ENCODE results near the gene FOXD4L6.
"Not testable (repeated sequence)": the region's sequence is repeated elsewhere in the genome, so short reads cannot be mapped to it uniquely, and the experiment has no call there.

Gene FOXD4L6

GRCh38 chr9:41119719-41120118 is 8.8 kb downstream of the FOXD4L6 start:
- H3K27ac ChIP-seq (ENCODE audit: low read depth, low read length, severe bottlenecking); H3K4me3 ChIP-seq (ENCODE audit: extremely low read depth, insufficient read depth, low read length, poor library complexity, severe bottlenecking): not testable (repeated sequence)
- WGBS, 2 experiments (ENCODE audit: insufficient coverage in 2 of 2), result no CpG with 5 or more reads among the region's 5 CpGs

GRCh38 chr9:41119311-41119710 is 9.2 kb downstream of the FOXD4L6 start:
- not testable (repeated sequence) for H3K4me1 ChIP-seq (ENCODE audit: control insufficient read depth, insufficient read depth, low read length, poor library complexity, severe bottlenecking); H3K27ac ChIP-seq (ENCODE audit: low read depth, low read length, severe bottlenecking); H3K9me3 ChIP-seq (ENCODE audit: control insufficient read depth, low read length); H3K36me3 ChIP-seq (ENCODE audit: control insufficient read depth, insufficient read depth, low read length); H3K4me3 ChIP-seq (ENCODE audit: extremely low read depth, insufficient read depth, low read length, poor library complexity, severe bottlenecking)
- WGBS, 2 experiments (ENCODE audit: insufficient coverage in 2 of 2), result 53 to 61% methylated on average over 3 to 4 of the region's 7 CpGs

More at GRCh38 chr9:41119719-41120118, 8.8 kb downstream of the FOXD4L6 start:
- H3K36me3 ChIP-seq (ENCODE audit: control insufficient read depth, insufficient read depth, low read length); H3K9me3 ChIP-seq (ENCODE audit: control insufficient read depth, low read length); H3K4me1 ChIP-seq (ENCODE audit: control insufficient read depth, insufficient read depth, low read length, poor library complexity, severe bottlenecking): not testable (repeated sequence)

GRCh38 chr9:41113348-41113747 is 15.1 kb downstream of the FOXD4L6 start:
- not testable (repeated sequence) for H3K9me3 ChIP-seq (ENCODE audit: control insufficient read depth, low read length); H3K27ac ChIP-seq (ENCODE audit: low read depth, low read length, severe bottlenecking); H3K4me3 ChIP-seq (ENCODE audit: extremely low read depth, insufficient read depth, low read length, poor library complexity, severe bottlenecking); H3K4me1 ChIP-seq (ENCODE audit: control insufficient read depth, insufficient read depth, low read length, poor library complexity, severe bottlenecking); H3K36me3 ChIP-seq (ENCODE audit: control insufficient read depth, insufficient read depth, low read length)
- WGBS, 2 experiments (ENCODE audit: insufficient coverage in 2 of 2), result no CpG with 5 or more reads among the region's 14 CpGs

- no CpG with 5 or more reads among the region's 12 CpGs for WGBS, 2 experiments (ENCODE audit: insufficient coverage in 2 of 2)
- not testable (repeated sequence) for H3K9me3 ChIP-seq (ENCODE audit: control insufficient read depth, low read length); H3K36me3 ChIP-seq (ENCODE audit: control insufficient read depth, insufficient read depth, low read length); H3K4me1 ChIP-seq (ENCODE audit: control insufficient read depth, insufficient read depth, low read length, poor library complexity, severe bottlenecking); H3K27ac ChIP-seq (ENCODE audit: low read depth, low read length, severe bottlenecking); H3K4me3 ChIP-seq (ENCODE audit: extremely low read depth, insufficient read depth, low read length, poor library complexity, severe bottlenecking)
Measured at GRCh38 chr9:41111414-41111813, 17.1 kb downstream of the FOXD4L6 start.

- not testable (repeated sequence) for H3K4me3 ChIP-seq (ENCODE audit: extremely low read depth, insufficient read depth, low read length, poor library complexity, severe bottlenecking); H3K27ac ChIP-seq (ENCODE audit: low read depth, low read length, severe bottlenecking); H3K36me3 ChIP-seq (ENCODE audit: control insufficient read depth, insufficient read depth, low read length); H3K4me1 ChIP-seq (ENCODE audit: control insufficient read depth, insufficient read depth, low read length, poor library complexity, severe bottlenecking); H3K9me3 ChIP-seq (ENCODE audit: control insufficient read depth, low read length)
- WGBS, 2 experiments (ENCODE audit: insufficient coverage in 2 of 2), result 25 to 30% methylated on average over 3 of the region's 10 CpGs
Measured at GRCh38 chr9:41110913-41111312, 17.6 kb downstream of the FOXD4L6 start.

- not testable (repeated sequence) for H3K36me3 ChIP-seq (ENCODE audit: control insufficient read depth, insufficient read depth, low read length); H3K4me3 ChIP-seq (ENCODE audit: extremely low read depth, insufficient read depth, low read length, poor library complexity, severe bottlenecking); H3K4me1 ChIP-seq (ENCODE audit: control insufficient read depth, insufficient read depth, low read length, poor library complexity, severe bottlenecking); H3K27ac ChIP-seq (ENCODE audit: low read depth, low read length, severe bottlenecking); H3K9me3 ChIP-seq (ENCODE audit: control insufficient read depth, low read length)
- WGBS, 2 experiments (ENCODE audit: insufficient coverage in 2 of 2), result 38 to 55% methylated on average over 2 to 4 of the region's 13 CpGs
Measured at GRCh38 chr9:41109253-41109652, 19.2 kb downstream of the FOXD4L6 start.

GRCh38 chr9:41108816-41109215 is 19.7 kb downstream of the FOXD4L6 start:
- WGBS, 2 experiments (ENCODE audit: insufficient coverage in 2 of 2), result no CpG with 5 or more reads among the region's 22 CpGs

GRCh38 chr9:41106472-41107116 is 21.9 kb downstream of the FOXD4L6 start:
- H3K27ac ChIP-seq (ENCODE audit: low read depth, low read length, severe bottlenecking); H3K36me3 ChIP-seq (ENCODE audit: control insufficient read depth, insufficient read depth, low read length); H3K4me1 ChIP-seq (ENCODE audit: control insufficient read depth, insufficient read depth, low read length, poor library complexity, severe bottlenecking); H3K9me3 ChIP-seq (ENCODE audit: control insufficient read depth, low read length); H3K4me3 ChIP-seq (ENCODE audit: extremely low read depth, insufficient read depth, low read length, poor library complexity, severe bottlenecking): not testable (repeated sequence)
- no CpG with 5 or more reads among the region's 34 CpGs for WGBS, 2 experiments (ENCODE audit: insufficient coverage in 2 of 2)

More at GRCh38 chr9:41108816-41109215, 19.7 kb downstream of the FOXD4L6 start:
- not testable (repeated sequence) for H3K9me3 ChIP-seq (ENCODE audit: control insufficient read depth, low read length); H3K4me1 ChIP-seq (ENCODE audit: control insufficient read depth, insufficient read depth, low read length, poor library complexity, severe bottlenecking); H3K4me3 ChIP-seq (ENCODE audit: extremely low read depth, insufficient read depth, low read length, poor library complexity, severe bottlenecking); H3K27ac ChIP-seq (ENCODE audit: low read depth, low read length, severe bottlenecking); H3K36me3 ChIP-seq (ENCODE audit: control insufficient read depth, insufficient read depth, low read length)

- not testable (repeated sequence) for H3K27ac ChIP-seq (ENCODE audit: low read depth, low read length, severe bottlenecking); H3K36me3 ChIP-seq (ENCODE audit: control insufficient read depth, insufficient read depth, low read length)
- whole genome bisulfite sequencing, 2 experiments (ENCODE audit: insufficient coverage in 2 of 2), result no CpG with 5 or more reads among the region's 13 CpGs
Measured at GRCh38 chr9:41105557-41106253, 22.8 kb downstream of the FOXD4L6 start.

GRCh38 chr9:41104542-41104941 is 23.9 kb downstream of the FOXD4L6 start:
- H3K36me3 ChIP-seq (ENCODE audit: control insufficient read depth, insufficient read depth, low read length); H3K9me3 ChIP-seq (ENCODE audit: control insufficient read depth, low read length); H3K4me3 ChIP-seq (ENCODE audit: extremely low read depth, insufficient read depth, low read length, poor library complexity, severe bottlenecking); H3K4me1 ChIP-seq (ENCODE audit: control insufficient read depth, insufficient read depth, low read length, poor library complexity, severe bottlenecking); H3K27ac ChIP-seq (ENCODE audit: low read depth, low read length, severe bottlenecking): not testable (repeated sequence)
- WGBS, 2 experiments (ENCODE audit: insufficient coverage in 2 of 2), result no CpG with 5 or more reads among the region's 19 CpGs

More at GRCh38 chr9:41105557-41106253, 22.8 kb downstream of the FOXD4L6 start:
- H3K4me3 ChIP-seq (ENCODE audit: extremely low read depth, insufficient read depth, low read length, poor library complexity, severe bottlenecking); H3K4me1 ChIP-seq (ENCODE audit: control insufficient read depth, insufficient read depth, low read length, poor library complexity, severe bottlenecking); H3K9me3 ChIP-seq (ENCODE audit: control insufficient read depth, low read length): not testable (repeated sequence)

GRCh38 chr9:41100508-41100907 is 28.0 kb downstream of the FOXD4L6 start:
- H3K4me1 ChIP-seq (ENCODE audit: control insufficient read depth, insufficient read depth, low read length, poor library complexity, severe bottlenecking); H3K9me3 ChIP-seq (ENCODE audit: control insufficient read depth, low read length); H3K36me3 ChIP-seq (ENCODE audit: control insufficient read depth, insufficient read depth, low read length); H3K4me3 ChIP-seq (ENCODE audit: extremely low read depth, insufficient read depth, low read length, poor library complexity, severe bottlenecking); H3K27ac ChIP-seq (ENCODE audit: low read depth, low read length, severe bottlenecking): not testable (repeated sequence)
- 80% methylated on average over 1 of the region's 7 CpGs; no CpG with 5 or more reads in 1 of the 2 experiments for WGBS, 2 experiments (ENCODE audit: insufficient coverage in 2 of 2)

Data from mesodermal cell (in vitro differentiated cells).